ENCODE results near the gene GMFB. TPM values are rescaled to one million over a fixed set of nuclear protein-coding genes. Genes with fewer than 3 reads are reported as not detected.

The GMFB gene
- polyA plus RNA-seq, 1 experiment, result 49.2 TPM

DNA sequence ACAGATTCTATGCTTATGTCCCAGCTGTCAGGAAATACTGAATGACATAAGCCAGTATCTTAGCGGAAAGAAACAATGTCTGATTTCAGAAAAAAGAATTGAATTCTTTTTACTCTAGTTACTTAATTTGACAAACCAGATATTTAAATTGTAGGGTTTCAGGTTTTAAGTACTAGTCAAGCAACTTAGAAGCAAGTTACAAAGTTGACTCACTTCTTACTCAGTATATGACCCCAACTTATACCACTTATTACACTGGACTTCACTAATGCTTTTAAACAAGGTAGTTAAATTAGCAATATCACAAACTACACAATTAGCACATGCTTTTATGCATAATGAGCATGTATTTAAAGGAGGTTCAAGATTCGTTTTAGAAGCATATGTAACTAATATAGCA is 7.1 kb downstream of the GMFB start:
- H3K4me3 ChIP-seq (ENCODE audit: low read depth, low read length), result no peak overlapping the region
- H3K9me3 ChIP-seq (ENCODE audit: control insufficient read depth, insufficient read depth, low read length), result no peaks in the 10 kb centered on the region
- TF ChIP-seq, protein P1, sequence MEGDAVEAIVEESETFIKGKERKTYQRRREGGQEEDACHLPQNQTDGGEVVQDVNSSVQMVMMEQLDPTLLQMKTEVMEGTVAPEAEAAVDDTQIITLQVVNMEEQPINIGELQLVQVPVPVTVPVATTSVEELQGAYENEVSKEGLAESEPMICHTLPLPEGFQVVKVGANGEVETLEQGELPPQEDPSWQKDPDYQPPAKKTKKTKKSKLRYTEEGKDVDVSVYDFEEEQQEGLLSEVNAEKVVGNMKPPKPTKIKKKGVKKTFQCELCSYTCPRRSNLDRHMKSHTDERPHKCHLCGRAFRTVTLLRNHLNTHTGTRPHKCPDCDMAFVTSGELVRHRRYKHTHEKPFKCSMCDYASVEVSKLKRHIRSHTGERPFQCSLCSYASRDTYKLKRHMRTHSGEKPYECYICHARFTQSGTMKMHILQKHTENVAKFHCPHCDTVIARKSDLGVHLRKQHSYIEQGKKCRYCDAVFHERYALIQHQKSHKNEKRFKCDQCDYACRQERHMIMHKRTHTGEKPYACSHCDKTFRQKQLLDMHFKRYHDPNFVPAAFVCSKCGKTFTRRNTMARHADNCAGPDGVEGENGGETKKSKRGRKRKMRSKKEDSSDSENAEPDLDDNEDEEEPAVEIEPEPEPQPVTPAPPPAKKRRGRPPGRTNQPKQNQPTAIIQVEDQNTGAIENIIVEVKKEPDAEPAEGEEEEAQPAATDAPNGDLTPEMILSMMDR (IDR thresholded peaks at IDR 0.05; ENCODE audit: low read depth, low read length), result no peak
- DNase-seq (ENCODE audit: low read depth, low spot score), result no peak
- H3K27me3 ChIP-seq (ENCODE audit: control insufficient read depth, insufficient read depth, low read length), result no peaks in the 10 kb centered on the region
- ChIA-PET CTCF (interaction anchor here (1.9 kb wide), 1 partner anchor 85 kb away, joined by 5 read pairs; the partner anchor contains the start of gene CDKN3), POLR2A (no interaction called here)
- H3K27ac ChIP-seq (ENCODE audit: low read depth, low read length), result no peak overlapping the region

DNA sequence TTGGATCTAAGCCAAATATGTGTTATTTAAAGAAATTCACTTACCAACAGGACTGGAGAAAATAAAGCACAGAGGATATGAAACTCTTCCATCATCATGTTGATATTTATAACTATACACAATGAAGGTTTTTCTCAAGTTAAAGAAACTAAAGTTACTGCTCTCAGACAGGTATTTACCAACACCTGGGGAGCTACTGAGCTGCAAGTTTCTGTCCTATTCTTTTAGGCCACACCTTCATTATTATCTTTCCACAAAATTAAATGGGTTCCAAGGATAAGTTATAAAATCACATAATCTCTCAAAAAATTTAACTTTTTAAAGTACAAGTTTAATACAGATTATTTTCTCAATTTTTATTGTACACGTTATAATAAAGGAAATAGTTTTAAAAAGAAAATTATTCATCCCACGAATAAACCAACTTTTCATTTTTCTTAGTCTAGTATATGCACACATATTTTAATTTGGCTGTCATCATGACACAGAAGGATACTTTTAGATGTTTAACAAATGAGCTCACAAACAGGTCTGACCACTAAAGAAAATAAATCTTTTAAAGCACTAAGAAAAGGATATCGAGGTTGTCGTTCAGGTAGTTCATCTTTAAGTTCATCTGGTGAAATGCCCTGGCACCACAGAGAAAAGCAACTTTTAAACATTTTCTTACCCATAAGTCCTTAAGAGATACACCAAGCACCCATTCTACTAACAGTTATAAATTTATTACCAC is 7.8 kb downstream of the GMFB start:
- no peak overlapping the region for H3K4me3 ChIP-seq (ENCODE audit: low read depth, low read length)
- H3K9me3 ChIP-seq (ENCODE audit: control insufficient read depth, insufficient read depth, low read length), result no peaks in the 10 kb centered on the region
- CTCF ChIA-PET, result no interaction called here
- DNase-seq (ENCODE audit: low read depth, low spot score), result no peak
- H3K27me3 ChIP-seq (ENCODE audit: control insufficient read depth, insufficient read depth, low read length), result no peaks in the 10 kb centered on the region
- POLR2A ChIA-PET, result no interaction called here
- TF ChIP-seq, protein P1 (IDR thresholded peaks at IDR 0.05; ENCODE audit: low read depth, low read length), result no peak
- no peak overlapping the region for H3K27ac ChIP-seq (ENCODE audit: low read depth, low read length)

DNA sequence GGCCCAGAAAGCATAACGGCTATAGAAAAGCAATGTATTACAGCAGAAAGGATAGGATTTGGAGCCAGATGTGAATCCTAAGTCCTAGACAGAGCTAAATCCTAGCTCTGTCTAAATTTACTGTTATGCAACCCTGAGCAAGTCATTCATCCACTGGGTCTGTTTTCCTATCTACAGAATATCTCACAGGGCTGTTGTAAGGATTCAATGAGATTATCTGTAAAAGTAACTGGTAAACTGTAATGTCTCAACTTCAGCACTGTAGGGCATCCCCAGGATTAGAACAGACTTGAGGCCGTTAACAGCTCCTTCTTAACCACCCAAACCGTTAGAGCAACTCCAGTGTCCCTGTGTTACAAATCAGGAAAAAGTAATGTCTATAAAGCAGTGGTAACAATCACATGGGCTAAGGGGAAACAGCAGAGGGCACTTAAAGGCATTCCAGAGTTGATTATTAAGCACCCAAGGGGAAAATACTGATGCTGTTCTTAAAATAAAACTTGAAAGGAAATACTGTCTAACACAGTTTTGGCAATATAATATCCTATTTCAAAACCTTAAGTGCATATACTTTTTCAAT is 10.1 kb downstream of the GMFB start:
- TF ChIP-seq, protein P1 (IDR thresholded peaks at IDR 0.05; ENCODE audit: low read depth, low read length), result no peak
- no peak for DNase-seq (ENCODE audit: low read depth, low spot score)
- POLR2A ChIA-PET, result no interaction called here
- Histone ChIP-seq H3K9me3 (ENCODE audit: control insufficient read depth, insufficient read depth, low read length) (no peaks in the 10 kb centered on the region), H3K27ac (ENCODE audit: low read depth, low read length) (no peak overlapping the region), H3K27me3 (ENCODE audit: control insufficient read depth, insufficient read depth, low read length) (no peaks in the 10 kb centered on the region), H3K4me3 (ENCODE audit: low read depth, low read length) (no peak overlapping the region)
- CTCF ChIA-PET, result interaction anchor here (0.6 kb wide), 1 partner anchor 10 kb away, joined by 4 read pairs; the partner anchor contains the start of gene GMFB

DNA sequence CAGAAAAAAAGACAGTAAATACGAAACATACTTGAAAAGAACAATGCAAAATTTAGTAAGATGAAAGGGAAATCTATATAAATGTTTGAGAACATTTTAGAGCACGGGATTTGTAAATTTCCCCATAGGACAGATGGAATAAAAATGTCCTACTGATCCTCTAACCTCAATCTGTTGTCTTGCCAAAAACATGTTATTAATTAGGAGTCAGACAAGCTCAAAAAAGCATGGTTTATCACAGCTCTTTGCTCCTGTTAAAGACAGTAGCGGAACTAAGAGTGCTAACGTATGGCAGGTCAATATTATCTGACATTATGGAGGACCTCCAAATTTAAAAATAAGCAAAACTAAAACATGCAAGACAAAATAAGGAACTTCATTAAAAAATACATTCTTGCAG is 12.9 kb downstream of the GMFB start:
- CTCF ChIA-PET, result no interaction called here
- Histone ChIP-seq H3K27me3 (ENCODE audit: control insufficient read depth, insufficient read depth, low read length) (no peaks in the 10 kb centered on the region), H3K4me3 (ENCODE audit: low read depth, low read length) (no peak overlapping the region), H3K27ac (ENCODE audit: low read depth, low read length) (no peak overlapping the region), H3K9me3 (ENCODE audit: control insufficient read depth, insufficient read depth, low read length) (no peaks in the 10 kb centered on the region)
- TF ChIP-seq, protein P1 (IDR thresholded peaks at IDR 0.05; ENCODE audit: low read depth, low read length), result no peak
- DNase-seq (ENCODE audit: low read depth, low spot score), result no peak
- POLR2A ChIA-PET, result no interaction called here

DNA sequence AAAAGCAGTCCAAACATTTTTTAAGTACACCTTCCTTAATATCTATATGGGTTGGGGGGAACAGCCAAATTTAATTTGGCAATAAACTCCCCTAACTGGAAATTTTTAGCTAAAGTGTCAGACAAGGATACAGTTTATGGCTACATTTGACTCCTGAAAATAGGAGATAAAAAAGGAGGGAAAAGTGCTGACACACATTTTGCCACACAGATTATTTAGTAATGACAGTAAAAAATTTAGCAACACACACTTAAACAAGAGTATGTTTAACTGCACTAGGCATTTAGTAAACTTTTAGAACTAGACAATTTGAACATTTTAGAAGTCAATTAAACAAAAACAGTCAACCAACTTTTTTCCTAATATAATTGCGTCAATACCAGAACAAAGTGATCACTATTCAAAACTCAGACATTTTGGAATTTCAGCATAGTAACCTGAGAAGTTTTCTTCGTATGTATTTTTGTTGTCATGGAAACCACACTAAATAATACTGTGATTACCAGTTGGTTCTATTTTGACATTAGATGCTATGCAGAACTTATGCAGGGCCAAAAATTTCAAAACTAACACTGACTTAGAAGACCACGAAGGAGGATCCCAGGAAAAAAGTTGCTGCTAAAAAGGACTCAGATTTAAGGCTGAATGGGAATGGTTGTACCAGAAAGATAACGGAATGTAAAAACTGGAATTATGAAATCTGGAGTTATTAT is 13.4 kb downstream of the GMFB start:
- H3K9me3 ChIP-seq (ENCODE audit: control insufficient read depth, insufficient read depth, low read length), result no peaks in the 10 kb centered on the region
- no peak overlapping the region for H3K4me3 ChIP-seq (ENCODE audit: low read depth, low read length)
- no peaks in the 10 kb centered on the region for H3K27me3 ChIP-seq (ENCODE audit: control insufficient read depth, insufficient read depth, low read length)
- CTCF ChIA-PET, result no interaction called here
- TF ChIP-seq, protein P1 (IDR thresholded peaks at IDR 0.05; ENCODE audit: low read depth, low read length), result no peak
- no peak overlapping the region for H3K27ac ChIP-seq (ENCODE audit: low read depth, low read length)
- POLR2A ChIA-PET, result interaction anchor here (2.5 kb wide), 1 partner anchor 13 kb away, joined by 7 read pairs; no protein-coding TSS in a partner anchor
- DNase-seq (ENCODE audit: low read depth, low spot score), result no peak

All from AG04450 (cell line).